Fibroblast of villous mesenchyme (primary cell): ENCODE results near the gene ZBTB17. TPM values are rescaled to one million over a fixed set of nuclear protein-coding genes. Genes with fewer than 3 reads are reported as not detected.
A peak's percentile ranks its signal among the peaks of the same experiment; 100 is the strongest.

Experiments used
- DNase-seq: peaks from one replicate; pipeline ENCODE4 v3.0.0-alpha.2; 2010; ENCODE audit warnings: low read depth
- H3K4me3 ChIP-seq: 2 replicates; pipeline ENCODE4 v1.5.1; 2011; ENCODE audit warnings: low read depth, mild to moderate bottlenecking, low read length
- total RNA-seq: library from RNA; depleted of rRNA; stranded (reverse); fragments of >200 nt; gene quantifications from 2 replicates; pipeline ENCODE4 v1.2.3, GENCODE V29; 2012
- TF ChIP-seq, protein P1 (sequence below): IDR thresholded peaks from 2 replicates; pipeline ENCODE4 v1.5.1; 2012; ENCODE audit warnings: low read depth, mild to moderate bottlenecking, low read length; ENCODE audit not compliant: insufficient read depth

Gene ZBTB17
- total RNA-seq, 1 donor, result 31.5 TPM

DNA sequence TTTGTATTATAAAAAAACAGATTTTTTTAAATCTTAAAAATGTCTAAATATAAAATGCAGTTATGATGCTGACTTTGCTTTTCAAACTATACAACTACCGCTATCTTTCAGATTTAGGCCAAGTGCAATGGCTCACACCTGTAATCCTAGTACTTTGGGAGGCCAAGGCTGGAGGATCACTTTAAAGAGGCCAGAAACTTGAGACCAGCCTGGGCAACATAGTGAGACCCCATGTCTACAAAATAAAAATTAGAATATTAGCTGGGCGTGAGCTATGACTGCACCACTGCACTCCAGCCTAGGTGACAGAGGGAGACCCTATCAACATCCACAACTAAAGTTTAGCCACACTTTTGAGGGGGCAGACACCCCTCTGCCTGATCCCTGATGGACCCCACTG, 20.3 kb downstream of the ZBTB17 start:
- no peak overlapping the region for H3K4me3 ChIP-seq
- TF ChIP-seq, protein P1, sequence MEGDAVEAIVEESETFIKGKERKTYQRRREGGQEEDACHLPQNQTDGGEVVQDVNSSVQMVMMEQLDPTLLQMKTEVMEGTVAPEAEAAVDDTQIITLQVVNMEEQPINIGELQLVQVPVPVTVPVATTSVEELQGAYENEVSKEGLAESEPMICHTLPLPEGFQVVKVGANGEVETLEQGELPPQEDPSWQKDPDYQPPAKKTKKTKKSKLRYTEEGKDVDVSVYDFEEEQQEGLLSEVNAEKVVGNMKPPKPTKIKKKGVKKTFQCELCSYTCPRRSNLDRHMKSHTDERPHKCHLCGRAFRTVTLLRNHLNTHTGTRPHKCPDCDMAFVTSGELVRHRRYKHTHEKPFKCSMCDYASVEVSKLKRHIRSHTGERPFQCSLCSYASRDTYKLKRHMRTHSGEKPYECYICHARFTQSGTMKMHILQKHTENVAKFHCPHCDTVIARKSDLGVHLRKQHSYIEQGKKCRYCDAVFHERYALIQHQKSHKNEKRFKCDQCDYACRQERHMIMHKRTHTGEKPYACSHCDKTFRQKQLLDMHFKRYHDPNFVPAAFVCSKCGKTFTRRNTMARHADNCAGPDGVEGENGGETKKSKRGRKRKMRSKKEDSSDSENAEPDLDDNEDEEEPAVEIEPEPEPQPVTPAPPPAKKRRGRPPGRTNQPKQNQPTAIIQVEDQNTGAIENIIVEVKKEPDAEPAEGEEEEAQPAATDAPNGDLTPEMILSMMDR, result no peak
- DNase-seq, result no peak

DNA sequence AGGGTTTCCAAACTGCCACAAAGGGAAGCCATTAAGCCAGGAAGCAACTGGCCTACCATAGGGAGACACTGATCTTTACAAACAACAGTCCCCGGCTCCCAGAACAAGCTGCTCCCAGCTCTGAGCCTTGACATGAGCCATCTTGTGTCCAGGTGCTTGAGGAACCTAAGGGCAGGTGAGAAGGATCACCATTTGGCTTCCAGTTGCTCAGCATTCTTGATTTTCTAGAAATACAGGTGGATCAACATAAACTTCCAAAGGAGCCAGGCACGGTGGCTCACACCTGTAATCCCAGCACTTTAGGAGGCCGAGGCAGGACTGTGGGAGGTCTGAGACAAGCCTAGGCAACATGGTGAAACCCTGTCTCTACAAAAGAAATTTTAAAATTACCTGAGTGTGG, 21.6 kb downstream of the ZBTB17 start:
- DNase-seq, result no peak
- TF ChIP-seq, protein P1, result no peak
- no peak overlapping the region for H3K4me3 ChIP-seq

DNA sequence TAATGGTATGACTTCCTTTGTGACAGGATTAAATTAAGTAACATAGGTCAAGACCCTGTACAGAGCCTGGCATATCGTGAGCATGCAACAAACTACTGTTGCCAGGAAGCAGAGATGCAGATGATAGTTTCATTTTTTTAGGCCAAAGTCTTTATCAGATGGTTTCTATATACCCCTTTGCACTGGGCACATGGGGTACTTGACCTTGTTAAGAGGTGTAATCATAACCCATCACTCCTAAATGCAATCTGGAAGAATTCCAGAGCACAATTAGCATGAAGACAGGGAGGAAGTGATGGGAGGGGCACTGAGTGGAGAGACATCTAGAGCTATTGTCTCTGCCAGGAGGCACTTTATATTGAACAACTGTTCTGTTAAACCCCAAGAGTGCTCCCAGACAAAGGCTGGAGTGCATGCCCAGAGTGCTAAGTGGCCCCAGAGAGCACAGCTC, 22.1 kb downstream of the ZBTB17 start:
- TF ChIP-seq, protein P1, result no peak
- DNase-seq, result no peak
- no peak overlapping the region for H3K4me3 ChIP-seq

DNA sequence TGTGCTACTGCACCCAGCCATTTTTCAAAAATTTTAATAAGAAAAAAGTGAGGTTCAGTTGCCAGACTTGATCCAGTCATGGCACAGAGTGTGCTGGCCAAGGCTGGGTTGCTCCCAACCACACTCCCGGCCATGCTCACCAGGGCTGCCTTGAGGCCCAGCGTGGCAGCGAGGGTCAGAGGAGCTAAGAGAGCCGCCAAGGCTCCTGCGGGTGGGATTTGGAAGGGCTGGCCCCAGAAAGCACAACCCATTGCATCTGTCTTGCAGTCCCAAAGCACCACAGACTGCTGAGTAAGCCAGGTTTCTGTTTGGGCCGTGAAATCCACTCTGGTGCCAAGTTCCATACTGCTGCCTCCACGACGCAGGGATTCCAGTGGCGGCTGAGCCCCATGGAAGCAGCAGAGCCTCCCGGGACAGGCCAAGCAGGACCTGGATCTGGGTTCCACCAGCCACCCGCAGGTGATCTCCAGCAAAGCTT, 22.6 kb downstream of the ZBTB17 start:
- DNase-seq, result no peak
- no peak overlapping the region for H3K4me3 ChIP-seq
- TF ChIP-seq, protein P1, result no peak

DNA sequence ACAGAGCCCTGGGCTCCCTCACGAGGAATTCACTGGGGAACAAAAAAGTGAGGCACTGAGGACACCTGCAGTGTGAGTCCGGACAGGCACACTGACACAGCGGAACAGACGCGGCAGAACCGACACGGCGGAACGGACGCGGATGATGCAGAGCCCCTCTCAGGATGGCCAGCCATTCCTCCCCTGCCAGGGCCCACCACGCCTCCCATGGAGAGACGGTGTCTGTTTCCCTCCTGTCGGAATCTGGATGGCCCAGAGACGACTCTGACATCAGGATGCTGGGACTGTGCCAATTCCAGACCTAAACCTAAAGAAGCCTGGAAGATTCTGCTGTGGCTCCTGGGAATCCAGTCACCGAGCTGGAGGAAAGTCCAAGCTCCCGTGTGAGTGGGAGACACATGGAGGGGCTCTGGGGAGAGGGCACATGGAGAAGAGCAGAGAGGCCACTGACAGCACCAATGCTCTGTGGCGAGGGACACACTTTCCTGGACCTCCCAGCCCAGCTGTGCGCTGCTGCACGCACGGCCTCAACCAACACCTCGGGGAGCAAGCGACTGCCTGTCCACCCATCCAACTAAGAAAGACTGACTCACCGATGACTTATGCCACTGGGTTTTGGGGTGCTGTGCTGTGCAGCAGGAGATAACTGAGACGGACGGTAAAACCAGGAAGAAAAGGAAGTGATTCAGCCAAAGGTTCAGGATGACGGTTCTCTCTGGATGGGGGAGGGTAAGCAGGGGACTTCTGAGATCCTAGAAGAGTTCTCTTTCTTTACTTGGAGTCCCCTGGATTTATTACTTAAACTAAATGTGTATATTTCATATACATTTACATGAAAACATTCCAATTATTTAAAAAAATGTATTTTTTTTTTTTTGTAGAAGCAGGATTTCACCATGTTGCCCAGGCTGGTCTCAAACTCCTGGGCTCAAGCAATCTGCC, 23.3 kb downstream of the ZBTB17 start:
- no peak overlapping the region for H3K4me3 ChIP-seq
- TF ChIP-seq, protein P1, result no peak
- DNase-seq, result peak; percentile 88

DNA sequence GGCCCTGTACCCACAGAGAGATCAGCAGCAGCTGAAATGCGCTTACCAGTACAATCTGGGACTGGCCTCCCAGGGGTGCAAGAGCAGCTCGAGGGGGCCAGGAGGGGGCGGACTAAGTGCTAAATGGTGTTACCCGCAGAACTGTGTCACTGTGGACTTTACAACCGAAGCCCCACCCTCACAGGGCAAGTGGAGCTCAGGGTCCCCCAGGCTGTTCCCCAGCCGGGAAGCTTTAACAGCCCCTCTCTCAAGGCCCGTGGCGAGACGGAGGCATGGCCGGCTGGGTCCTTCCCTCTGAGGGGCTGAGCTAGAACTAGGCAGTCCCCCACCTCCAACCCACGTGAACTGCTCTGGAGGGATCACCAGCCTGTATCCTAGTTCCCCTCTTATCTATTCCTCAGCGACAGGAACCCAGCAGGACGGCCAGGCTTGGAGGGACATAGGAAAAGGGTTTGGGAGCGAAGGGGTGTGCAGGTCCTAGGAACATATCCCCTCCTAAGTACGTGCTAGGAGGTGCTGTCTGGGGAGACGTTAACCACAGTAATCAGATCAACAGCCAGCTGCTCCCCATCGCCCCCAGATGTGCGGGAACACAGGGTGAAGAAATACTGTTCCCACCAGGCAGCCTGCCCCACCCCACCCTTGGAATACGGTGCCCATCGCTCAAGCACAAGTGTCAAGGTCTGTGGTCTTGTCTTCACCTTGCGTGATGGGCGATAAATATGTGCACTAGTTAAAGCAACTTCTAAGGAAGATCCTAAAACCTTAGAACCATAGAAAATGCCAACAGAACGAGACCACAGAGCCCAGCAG, 24.4 kb downstream of the ZBTB17 start:
- peak; percentile 81 for DNase-seq
- H3K4me3 ChIP-seq, result peak overlapping the region; percentile 10
- TF ChIP-seq, protein P1, result no peak
